B cell (primary cell): ENCODE measurements around the gene NOSIP.

Source experiments
- CTCF ChIP-seq: fragments of 200-600 bp; IDR thresholded peaks from one replicate; pipeline ENCODE4 v1.8.0; 2022; ENCODE audit warnings: antibody characterized with exemption, mild to moderate bottlenecking
- EZH2 ChIP-seq: IDR thresholded peaks from 2 replicates; pipeline ENCODE4 v1.6.1; 2012; ENCODE audit warnings: borderline replicate concordance, low read depth, mild to moderate bottlenecking, moderate library complexity, low read length; ENCODE audit not compliant: insufficient read depth, poor library complexity, severe bottlenecking

- no peak for TF ChIP-seq CTCF
- TF ChIP-seq EZH2, result no peak
Measured at GRCh38 chr19:49564616-49565045, 15.7 kb downstream of the NOSIP start.
